ENCODE measurements around the gene TBX3.

The TBX3 gene

DNA sequence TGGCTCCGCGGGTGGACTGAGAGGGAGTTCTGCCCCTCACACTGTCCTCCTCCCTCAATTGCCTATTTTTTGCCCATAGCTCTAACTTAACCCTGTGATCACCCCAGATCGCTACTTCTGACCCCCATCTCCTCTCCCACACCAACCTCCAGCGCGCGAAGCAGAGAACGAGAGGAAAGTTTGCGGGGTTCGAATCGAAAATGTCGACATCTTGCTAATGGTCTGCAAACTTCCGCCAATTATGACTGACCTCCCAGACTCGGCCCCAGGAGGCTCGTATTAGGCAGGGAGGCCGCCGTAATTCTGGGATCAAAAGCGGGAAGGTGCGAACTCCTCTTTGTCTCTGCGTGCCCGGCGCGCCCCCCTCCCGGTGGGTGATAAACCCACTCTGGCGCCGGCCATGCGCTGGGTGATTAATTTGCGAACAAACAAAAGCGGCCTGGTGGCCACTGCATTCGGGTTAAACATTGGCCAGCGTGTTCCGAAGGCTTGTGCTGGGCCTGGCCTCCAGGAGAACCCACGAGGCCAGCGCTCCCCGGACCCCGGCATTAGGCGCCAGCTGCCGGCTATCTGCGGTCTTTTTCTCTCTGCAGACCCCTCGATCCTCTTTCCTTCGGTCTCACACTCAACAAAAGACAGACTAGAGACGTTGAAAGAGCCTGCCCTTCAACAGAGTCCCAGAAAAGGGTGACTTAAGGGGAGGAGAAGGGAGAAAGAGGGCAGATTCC is 3.0 kb upstream of the TBX3 start:
- no peak for TF ChIP-seq TCF4 (CRISPR knock-in tag; IDR thresholded peaks at IDR 0.05; ENCODE audit: borderline replicate concordance)
- TF ChIP-seq, protein P1, sequence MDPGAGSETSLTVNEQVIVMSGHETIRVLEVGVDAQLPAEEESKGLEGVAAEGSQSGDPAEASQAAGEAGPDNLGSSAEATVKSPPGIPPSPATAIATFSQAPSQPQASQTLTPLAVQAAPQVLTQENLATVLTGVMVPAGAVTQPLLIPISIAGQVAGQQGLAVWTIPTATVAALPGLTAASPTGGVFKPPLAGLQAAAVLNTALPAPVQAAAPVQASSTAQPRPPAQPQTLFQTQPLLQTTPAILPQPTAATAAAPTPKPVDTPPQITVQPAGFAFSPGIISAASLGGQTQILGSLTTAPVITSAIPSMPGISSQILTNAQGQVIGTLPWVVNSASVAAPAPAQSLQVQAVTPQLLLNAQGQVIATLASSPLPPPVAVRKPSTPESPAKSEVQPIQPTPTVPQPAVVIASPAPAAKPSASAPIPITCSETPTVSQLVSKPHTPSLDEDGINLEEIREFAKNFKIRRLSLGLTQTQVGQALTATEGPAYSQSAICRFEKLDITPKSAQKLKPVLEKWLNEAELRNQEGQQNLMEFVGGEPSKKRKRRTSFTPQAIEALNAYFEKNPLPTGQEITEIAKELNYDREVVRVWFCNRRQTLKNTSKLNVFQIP (CRISPR knock-in tag; IDR thresholded peaks at IDR 0.05; ENCODE audit: borderline replicate concordance, low read depth), result no peak
- TF ChIP-seq, protein P2, sequence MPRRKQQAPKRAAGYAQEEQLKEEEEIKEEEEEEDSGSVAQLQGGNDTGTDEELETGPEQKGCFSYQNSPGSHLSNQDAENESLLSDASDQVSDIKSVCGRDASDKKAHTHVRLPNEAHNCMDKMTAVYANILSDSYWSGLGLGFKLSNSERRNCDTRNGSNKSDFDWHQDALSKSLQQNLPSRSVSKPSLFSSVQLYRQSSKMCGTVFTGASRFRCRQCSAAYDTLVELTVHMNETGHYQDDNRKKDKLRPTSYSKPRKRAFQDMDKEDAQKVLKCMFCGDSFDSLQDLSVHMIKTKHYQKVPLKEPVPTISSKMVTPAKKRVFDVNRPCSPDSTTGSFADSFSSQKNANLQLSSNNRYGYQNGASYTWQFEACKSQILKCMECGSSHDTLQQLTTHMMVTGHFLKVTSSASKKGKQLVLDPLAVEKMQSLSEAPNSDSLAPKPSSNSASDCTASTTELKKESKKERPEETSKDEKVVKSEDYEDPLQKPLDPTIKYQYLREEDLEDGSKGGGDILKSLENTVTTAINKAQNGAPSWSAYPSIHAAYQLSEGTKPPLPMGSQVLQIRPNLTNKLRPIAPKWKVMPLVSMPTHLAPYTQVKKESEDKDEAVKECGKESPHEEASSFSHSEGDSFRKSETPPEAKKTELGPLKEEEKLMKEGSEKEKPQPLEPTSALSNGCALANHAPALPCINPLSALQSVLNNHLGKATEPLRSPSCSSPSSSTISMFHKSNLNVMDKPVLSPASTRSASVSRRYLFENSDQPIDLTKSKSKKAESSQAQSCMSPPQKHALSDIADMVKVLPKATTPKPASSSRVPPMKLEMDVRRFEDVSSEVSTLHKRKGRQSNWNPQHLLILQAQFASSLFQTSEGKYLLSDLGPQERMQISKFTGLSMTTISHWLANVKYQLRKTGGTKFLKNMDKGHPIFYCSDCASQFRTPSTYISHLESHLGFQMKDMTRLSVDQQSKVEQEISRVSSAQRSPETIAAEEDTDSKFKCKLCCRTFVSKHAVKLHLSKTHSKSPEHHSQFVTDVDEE (CRISPR knock-in tag; IDR thresholded peaks at IDR 0.05), result no peak
- TF ChIP-seq RARB (CRISPR knock-in tag; IDR thresholded peaks at IDR 0.05), result no peak
- TF ChIP-seq GLIS3 (CRISPR knock-in tag; IDR thresholded peaks at IDR 0.05), result no peak
- no peak for TF ChIP-seq ESRRG (CRISPR knock-in tag; IDR thresholded peaks at IDR 0.05)
- ATAC-seq, result no peak

GRCh38 chr12:114686426-114686772 is 2.4 kb upstream of the TBX3 start:
- TF ChIP-seq GLIS3 (CRISPR knock-in tag; IDR thresholded peaks at IDR 0.05), result no peak
- TF ChIP-seq, protein P2 (CRISPR knock-in tag; IDR thresholded peaks at IDR 0.05), result no peak
- no peak for TF ChIP-seq PPARA (CRISPR knock-in tag; IDR thresholded peaks at IDR 0.05; ENCODE audit: borderline replicate concordance)
- TF ChIP-seq ZNF565 (CRISPR knock-in tag; conservative IDR thresholded peaks at IDR 0.05; ENCODE audit: low read depth), result no peak
- TF ChIP-seq ISL1 (CRISPR knock-in tag; IDR thresholded peaks at IDR 0.05), result no peak
- TF ChIP-seq ESRRG (CRISPR knock-in tag; IDR thresholded peaks at IDR 0.05), result no peak
- TF ChIP-seq, protein P3, sequence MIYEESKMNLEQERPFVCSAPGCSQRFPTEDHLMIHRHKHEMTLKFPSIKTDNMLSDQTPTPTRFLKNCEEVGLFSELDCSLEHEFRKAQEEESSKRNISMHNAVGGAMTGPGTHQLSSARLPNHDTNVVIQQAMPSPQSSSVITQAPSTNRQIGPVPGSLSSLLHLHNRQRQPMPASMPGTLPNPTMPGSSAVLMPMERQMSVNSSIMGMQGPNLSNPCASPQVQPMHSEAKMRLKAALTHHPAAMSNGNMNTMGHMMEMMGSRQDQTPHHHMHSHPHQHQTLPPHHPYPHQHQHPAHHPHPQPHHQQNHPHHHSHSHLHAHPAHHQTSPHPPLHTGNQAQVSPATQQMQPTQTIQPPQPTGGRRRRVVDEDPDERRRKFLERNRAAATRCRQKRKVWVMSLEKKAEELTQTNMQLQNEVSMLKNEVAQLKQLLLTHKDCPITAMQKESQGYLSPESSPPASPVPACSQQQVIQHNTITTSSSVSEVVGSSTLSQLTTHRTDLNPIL (CRISPR knock-in tag; IDR thresholded peaks at IDR 0.05; ENCODE audit: low read depth), result no peak
- no peak for TF ChIP-seq SNAI2 (CRISPR knock-in tag; IDR thresholded peaks at IDR 0.05)
- TF ChIP-seq BACH2 (CRISPR knock-in tag; IDR thresholded peaks at IDR 0.05; ENCODE audit: borderline replicate concordance), result no peak
- TF ChIP-seq ZNF8 (CRISPR knock-in tag; IDR thresholded peaks at IDR 0.05), result no peak
- TF ChIP-seq RARB (CRISPR knock-in tag; IDR thresholded peaks at IDR 0.05), result no peak
- no peak for TF ChIP-seq CSDC2 (CRISPR knock-in tag; IDR thresholded peaks at IDR 0.05)

GRCh38 chr12:114685869-114686268 is 1.9 kb upstream of the TBX3 start:
- ATAC-seq, result no peak
- TF ChIP-seq TOX (CRISPR knock-in tag; IDR thresholded peaks at IDR 0.05; ENCODE audit: borderline replicate concordance) (no peak), CSDC2 (CRISPR knock-in tag; IDR thresholded peaks at IDR 0.05) (no peak)
- TF ChIP-seq, protein P1 (CRISPR knock-in tag; IDR thresholded peaks at IDR 0.05; ENCODE audit: borderline replicate concordance, low read depth), result no peak

More at GRCh38 chr12:114686426-114686772, 2.4 kb upstream of the TBX3 start:
- no peak for ATAC-seq

DNA sequence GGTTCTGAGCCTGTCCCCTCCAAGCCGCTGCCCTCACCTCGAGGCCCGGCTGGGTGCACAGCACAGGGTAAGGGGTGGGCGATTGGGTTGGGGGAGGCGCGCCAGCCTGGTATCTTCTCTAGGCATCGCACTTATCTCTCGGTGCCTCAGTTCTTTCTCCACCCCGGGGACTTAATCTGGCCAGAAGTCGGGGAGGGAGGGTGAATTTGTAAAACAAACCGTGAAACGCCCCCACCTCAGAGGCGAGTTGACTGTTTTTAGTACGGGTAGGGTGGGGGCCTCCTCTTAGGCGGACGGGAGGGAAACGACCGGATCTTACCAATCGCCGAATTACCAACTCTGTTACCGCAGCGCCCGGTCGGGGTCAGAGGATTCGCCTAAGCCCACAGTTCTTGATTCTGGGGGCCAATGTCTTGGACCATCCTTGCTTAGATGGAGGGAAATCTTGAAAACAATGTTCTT is 1.4 kb upstream of the TBX3 start:
- ATAC-seq, result no peak
- no peak for TF ChIP-seq ZNF565 (CRISPR knock-in tag; conservative IDR thresholded peaks at IDR 0.05; ENCODE audit: low read depth)
- no peak for TF ChIP-seq PPARA (CRISPR knock-in tag; IDR thresholded peaks at IDR 0.05; ENCODE audit: borderline replicate concordance)
- TF ChIP-seq, protein P2 (CRISPR knock-in tag; IDR thresholded peaks at IDR 0.05), result no peak
- no peak for TF ChIP-seq TOX (CRISPR knock-in tag; IDR thresholded peaks at IDR 0.05; ENCODE audit: borderline replicate concordance)
- no peak for TF ChIP-seq ZFP30 (CRISPR knock-in tag; IDR thresholded peaks at IDR 0.05)
- TF ChIP-seq ESRRG (CRISPR knock-in tag; IDR thresholded peaks at IDR 0.05), result no peak
- TF ChIP-seq, protein P1 (CRISPR knock-in tag; IDR thresholded peaks at IDR 0.05; ENCODE audit: borderline replicate concordance, low read depth), result no peak
- TF ChIP-seq ZFP3 (CRISPR knock-in tag; IDR thresholded peaks at IDR 0.05), result no peak
- no peak for TF ChIP-seq BACH2 (CRISPR knock-in tag; IDR thresholded peaks at IDR 0.05; ENCODE audit: borderline replicate concordance)
- TF ChIP-seq ZNF70 (CRISPR knock-in tag; IDR thresholded peaks at IDR 0.05), result no peak
